ENCODE measurements around the gene ARRDC4. TPM values are rescaled to one million over a fixed set of nuclear protein-coding genes. Genes with fewer than 3 reads are reported as not detected.

ARRDC4 gene
- total RNA-seq, 4 donors from 2014 or later = 20.9 to 50.6 (median 33.5) TPM

DNA sequence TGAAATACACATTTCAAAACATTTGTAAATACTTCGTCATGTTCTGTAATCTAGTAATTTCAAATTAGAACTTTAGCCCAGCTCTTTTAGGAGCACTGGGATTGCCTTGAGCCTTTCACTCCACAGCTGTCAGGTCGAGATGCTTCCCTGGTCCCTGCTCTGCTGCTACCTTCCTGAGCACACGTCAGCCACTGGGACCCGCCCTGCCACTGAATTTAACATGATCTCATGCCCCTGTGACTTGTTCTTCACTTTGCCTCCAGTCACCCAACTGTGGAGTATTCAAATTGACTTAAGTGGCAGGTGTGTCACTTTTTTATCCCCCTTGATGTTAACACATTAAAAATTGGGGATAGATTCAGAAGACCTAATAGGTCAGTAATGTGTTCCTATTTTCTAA is 3.3 kb downstream of the ARRDC4 start:
- no peak for ATAC-seq (ENCODE audit: low FRiP score)
- TF ChIP-seq, protein P1, sequence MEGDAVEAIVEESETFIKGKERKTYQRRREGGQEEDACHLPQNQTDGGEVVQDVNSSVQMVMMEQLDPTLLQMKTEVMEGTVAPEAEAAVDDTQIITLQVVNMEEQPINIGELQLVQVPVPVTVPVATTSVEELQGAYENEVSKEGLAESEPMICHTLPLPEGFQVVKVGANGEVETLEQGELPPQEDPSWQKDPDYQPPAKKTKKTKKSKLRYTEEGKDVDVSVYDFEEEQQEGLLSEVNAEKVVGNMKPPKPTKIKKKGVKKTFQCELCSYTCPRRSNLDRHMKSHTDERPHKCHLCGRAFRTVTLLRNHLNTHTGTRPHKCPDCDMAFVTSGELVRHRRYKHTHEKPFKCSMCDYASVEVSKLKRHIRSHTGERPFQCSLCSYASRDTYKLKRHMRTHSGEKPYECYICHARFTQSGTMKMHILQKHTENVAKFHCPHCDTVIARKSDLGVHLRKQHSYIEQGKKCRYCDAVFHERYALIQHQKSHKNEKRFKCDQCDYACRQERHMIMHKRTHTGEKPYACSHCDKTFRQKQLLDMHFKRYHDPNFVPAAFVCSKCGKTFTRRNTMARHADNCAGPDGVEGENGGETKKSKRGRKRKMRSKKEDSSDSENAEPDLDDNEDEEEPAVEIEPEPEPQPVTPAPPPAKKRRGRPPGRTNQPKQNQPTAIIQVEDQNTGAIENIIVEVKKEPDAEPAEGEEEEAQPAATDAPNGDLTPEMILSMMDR (IDR thresholded peaks at IDR 0.05) = no peak

DNA sequence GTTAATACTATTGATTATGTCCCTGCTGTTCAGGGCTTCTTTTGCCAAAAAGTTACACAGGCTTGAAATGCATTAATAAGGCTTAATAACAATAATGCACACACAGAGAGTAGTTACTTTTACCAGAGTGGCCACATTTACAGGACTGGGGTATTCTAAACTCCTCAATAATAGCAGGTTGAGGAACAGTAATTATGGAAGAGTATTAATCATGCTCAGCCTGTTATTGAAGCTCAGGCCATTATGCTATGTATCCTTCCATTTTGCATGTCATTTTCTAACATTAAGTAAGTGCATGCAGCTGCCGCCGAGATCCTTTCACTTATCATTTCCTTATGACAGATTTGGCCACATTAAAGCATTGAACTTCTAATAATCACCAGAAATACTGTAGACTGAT is 5.7 kb downstream of the ARRDC4 start:
- TF ChIP-seq, protein P1 (IDR thresholded peaks at IDR 0.05) = no peak
- DNase-seq (ENCODE audit: low spot score) (no peak), ATAC-seq (ENCODE audit: low FRiP score) (no peak)

More for the DNA sequence above, 3.3 kb downstream of the ARRDC4 start:
- no peak for DNase-seq (ENCODE audit: low spot score)

DNA sequence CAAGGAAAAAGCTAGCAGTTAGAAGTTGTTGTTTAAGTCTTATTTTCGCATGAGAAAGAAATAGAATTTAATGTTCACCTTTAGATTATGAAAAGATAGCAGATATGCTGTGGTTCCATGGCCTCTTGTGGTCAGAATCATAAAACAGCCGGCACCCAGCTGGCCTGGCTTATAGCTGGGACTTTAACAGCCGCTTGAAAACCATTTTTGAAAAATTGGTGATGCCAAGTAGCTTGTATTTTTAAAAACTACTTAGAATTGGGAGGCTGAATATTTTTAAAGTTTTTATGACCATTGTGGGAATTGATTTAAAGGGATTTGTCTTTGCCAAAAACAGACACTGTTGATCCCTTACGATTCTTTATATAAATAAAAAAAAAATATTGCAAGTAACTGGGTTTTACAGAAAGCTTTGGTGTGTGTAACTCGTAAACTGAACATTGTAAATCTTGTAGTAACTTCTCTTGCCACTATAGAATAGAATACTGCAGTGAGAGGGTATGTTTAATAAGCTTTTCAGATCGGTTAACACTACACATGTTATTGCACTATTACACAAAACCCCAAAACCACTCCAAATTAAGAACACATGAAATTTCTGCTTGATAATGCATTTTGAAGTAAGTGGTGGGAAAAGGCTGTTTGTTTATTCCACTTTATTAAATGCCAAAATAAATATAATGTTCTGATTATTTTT is 6.6 kb downstream of the ARRDC4 start:
- DNase-seq (ENCODE audit: low spot score) (no peak), ATAC-seq (ENCODE audit: low FRiP score) (no peak)
- TF ChIP-seq, protein P1 (IDR thresholded peaks at IDR 0.05) = no peak

DNA sequence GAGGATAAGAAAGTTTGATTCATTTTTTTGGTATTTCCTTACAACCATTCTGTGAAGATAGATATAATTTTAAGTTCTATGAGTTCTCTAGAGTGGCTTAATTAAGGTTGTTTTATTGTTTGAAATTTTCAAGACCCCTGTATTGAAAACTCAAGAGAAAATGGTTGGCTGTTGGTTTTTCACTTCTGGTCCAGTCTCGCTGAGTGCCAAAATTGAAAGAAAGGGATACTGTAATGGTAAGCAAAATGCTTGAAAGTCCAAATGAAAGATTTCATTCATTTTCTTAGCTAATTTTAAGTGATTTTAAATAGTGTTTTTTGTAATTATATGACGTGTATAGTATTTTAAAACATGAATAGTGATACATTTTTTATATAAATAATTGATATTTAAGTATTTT is 7.4 kb downstream of the ARRDC4 start:
- no peak for ATAC-seq (ENCODE audit: low FRiP score)
- TF ChIP-seq, protein P1 (IDR thresholded peaks at IDR 0.05) = no peak

DNA sequence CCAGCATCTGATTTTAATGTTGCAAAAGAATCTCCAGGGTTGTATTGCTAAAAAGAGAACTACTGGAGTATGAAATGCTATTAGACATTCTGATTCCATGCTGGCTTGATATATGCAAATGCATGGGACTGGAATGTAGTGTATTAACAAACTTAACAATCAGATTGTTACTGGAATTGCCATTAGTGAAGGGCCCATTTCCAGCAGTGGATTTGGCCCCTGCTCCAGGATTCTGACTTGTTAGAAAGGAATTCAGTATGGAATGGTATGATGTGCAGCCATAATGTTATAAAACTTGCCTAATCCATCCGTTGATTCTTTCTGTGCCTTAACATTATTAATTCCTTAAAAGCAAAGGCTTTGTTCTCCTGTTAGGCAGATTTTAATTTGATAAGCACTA is 7.9 kb downstream of the ARRDC4 start:
- DNase-seq (ENCODE audit: low spot score) (no peak), ATAC-seq (ENCODE audit: low FRiP score) (peak; percentile 77)
- TF ChIP-seq, protein P1 (IDR thresholded peaks at IDR 0.05) = no peak

More for the DNA sequence above, 7.4 kb downstream of the ARRDC4 start:
- DNase-seq (ENCODE audit: low spot score) = no peak

DNA sequence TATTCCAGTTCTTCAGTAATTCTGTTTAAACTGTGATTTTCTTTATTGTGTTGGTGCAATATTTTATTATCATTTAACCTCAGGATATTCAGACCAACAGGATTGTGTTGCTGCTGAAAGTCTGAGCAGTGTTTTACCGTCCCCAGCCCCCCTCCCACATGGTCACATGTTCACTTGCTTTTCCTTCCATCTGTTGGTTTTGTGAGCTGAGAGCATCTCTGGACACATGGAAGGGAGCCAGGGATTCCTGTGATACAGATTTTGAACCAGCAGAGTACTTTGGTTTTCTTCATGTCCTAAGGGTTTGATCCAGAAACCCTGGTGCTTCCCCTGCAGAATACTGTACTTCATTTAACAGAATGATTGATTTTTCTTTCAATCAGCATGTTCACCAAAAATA is 11.9 kb downstream of the ARRDC4 start:
- TF ChIP-seq, protein P1 (IDR thresholded peaks at IDR 0.05) = no peak
- no peak for ATAC-seq (ENCODE audit: low FRiP score)

DNA sequence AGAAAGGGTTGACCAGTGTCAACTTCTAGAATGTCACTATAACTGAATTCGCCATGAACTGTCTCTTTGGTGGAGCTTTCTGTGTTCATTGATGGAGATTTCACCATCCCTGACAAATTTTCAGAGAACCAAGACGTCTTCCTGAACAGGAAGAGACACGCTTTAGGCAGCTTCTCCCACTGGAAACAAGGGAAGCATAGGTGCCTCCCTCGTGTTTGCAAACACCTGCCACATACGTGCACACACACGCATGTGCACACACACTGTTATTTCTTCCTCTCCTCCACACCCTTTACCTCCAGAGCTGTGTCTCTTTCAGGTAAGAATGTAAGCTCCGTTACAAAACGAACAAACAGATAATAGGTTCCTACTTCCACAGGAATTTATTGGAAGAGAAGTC is 15.6 kb downstream of the ARRDC4 start:
- DNase-seq (ENCODE audit: low spot score) (no peak), ATAC-seq (ENCODE audit: low FRiP score) (no peak)
- TF ChIP-seq, protein P1 (IDR thresholded peaks at IDR 0.05) = no peak

More for the DNA sequence above, 11.9 kb downstream of the ARRDC4 start:
- no peak for DNase-seq (ENCODE audit: low spot score)

Data from omental fat pad (tissue), 4 donors.